T-helper 2 cell treated with Interferon-gamma antibody and Interleukin-4, amounts not matched to agents 5 μg/mL and 100 μg/mL, for 36 hours (primary cell): ENCODE measurements around the gene TPRN.
"Not testable (repeated sequence)": the region's sequence is repeated elsewhere in the genome, so short reads cannot be mapped to it uniquely, and the experiment has no call there.

Source experiments
- DNase-seq: peaks from one replicate; pipeline ENCODE4 v3.0.0; 2021; ENCODE audit warnings: low spot score
- H3K27ac Mint-ChIP-seq: one replicate; pipeline ENCODE4 v1.8.0; 2021; ENCODE audit warnings: mild to moderate bottlenecking, mixed read lengths
- H3K27me3 Mint-ChIP-seq: one replicate; pipeline ENCODE4 v1.8.0; 2021; ENCODE audit warnings: low read depth, mixed read lengths
- H3K36me3 Mint-ChIP-seq: one replicate; pipeline ENCODE4 v1.8.0; 2021; ENCODE audit warnings: low read depth, mixed read lengths
- H3K4me1 Mint-ChIP-seq: one replicate; pipeline ENCODE4 v1.8.0; 2021; ENCODE audit warnings: low read depth, mixed read lengths
- H3K4me3 Mint-ChIP-seq: one replicate; pipeline ENCODE4 v1.8.0; 2022; ENCODE audit warnings: mild to moderate bottlenecking, moderate library complexity, mixed read lengths
- H3K9me3 Mint-ChIP-seq: one replicate; pipeline ENCODE4 v1.8.0; 2021; ENCODE audit warnings: mixed read lengths

TPRN gene, protein sequence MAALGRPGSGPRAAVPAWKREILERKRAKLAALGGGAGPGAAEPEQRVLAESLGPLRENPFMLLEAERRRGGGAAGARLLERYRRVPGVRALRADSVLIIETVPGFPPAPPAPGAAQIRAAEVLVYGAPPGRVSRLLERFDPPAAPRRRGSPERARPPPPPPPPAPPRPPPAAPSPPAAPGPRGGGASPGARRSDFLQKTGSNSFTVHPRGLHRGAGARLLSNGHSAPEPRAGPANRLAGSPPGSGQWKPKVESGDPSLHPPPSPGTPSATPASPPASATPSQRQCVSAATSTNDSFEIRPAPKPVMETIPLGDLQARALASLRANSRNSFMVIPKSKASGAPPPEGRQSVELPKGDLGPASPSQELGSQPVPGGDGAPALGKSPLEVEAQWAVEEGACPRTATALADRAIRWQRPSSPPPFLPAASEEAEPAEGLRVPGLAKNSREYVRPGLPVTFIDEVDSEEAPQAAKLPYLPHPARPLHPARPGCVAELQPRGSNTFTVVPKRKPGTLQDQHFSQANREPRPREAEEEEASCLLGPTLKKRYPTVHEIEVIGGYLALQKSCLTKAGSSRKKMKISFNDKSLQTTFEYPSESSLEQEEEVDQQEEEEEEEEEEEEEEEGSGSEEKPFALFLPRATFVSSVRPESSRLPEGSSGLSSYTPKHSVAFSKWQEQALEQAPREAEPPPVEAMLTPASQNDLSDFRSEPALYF

DNA sequence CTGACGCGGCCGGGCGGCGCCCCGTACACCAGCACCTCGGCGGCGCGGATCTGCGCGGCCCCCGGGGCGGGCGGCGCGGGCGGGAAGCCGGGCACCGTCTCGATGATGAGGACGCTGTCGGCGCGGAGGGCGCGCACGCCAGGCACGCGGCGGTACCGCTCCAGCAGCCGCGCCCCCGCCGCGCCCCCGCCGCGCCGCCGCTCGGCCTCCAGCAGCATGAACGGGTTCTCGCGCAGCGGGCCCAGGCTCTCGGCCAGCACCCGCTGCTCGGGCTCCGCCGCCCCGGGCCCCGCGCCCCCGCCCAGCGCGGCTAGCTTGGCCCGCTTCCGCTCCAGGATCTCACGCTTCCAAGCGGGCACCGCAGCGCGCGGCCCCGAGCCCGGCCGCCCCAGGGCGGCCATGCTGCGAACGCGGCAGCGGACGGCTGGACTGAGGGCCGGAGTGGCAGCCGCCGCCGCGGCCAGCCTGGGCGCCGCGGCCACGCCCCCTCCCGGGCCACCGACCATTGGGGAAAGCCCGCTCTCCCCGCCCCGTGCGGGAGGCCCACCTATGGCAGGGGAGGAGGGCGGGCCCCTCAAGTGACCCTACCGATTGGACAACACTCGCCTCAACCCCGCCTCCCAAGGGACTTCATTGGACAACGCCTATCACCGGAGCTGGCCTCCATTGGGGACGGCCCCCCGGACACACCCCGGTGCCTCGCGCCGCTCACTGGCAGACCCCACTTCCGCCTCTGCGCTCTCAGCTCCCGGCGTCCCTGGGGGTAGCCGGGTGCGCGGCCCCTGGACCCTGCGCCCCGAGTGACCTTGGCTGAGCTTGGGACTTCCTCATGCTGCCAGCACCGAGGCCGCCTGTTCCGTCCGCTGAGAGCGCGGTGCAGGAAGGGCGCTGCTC, at the start of gene TPRN:
Gene TPRN (minus strand): TSS at position 431 of the 894 bp plus-strand sequence. CDS start 30 bp downstream, at position 401.
- peak within 1 kb of the TSS; percentile 72 for H3K27ac Mint-ChIP-seq
- peak; percentile 99 for DNase-seq
- peaks cover 4% of the 10 kb centered on the region for H3K36me3 Mint-ChIP-seq
- peaks cover 21% of the 10 kb centered on the region for H3K4me1 Mint-ChIP-seq
- H3K4me3 Mint-ChIP-seq = peak within 1 kb of the TSS; percentile 83
- no peaks in the 10 kb centered on the region for H3K9me3 Mint-ChIP-seq
- no peaks in the 10 kb centered on the region for H3K27me3 Mint-ChIP-seq

GRCh38 chr9:137247916-137248175, 47.3 kb upstream of the TPRN start:
- Mint-ChIP-seq H3K4me1 (peaks cover 5% of the 10 kb centered on the region), H3K4me3 (no peak overlapping the region), H3K27ac (no peak overlapping the region), H3K36me3 (peaks cover 10% of the 10 kb centered on the region), H3K27me3 (no peaks in the 10 kb centered on the region), H3K9me3 (no peaks in the 10 kb centered on the region)
- DNase-seq = no peak

DNA sequence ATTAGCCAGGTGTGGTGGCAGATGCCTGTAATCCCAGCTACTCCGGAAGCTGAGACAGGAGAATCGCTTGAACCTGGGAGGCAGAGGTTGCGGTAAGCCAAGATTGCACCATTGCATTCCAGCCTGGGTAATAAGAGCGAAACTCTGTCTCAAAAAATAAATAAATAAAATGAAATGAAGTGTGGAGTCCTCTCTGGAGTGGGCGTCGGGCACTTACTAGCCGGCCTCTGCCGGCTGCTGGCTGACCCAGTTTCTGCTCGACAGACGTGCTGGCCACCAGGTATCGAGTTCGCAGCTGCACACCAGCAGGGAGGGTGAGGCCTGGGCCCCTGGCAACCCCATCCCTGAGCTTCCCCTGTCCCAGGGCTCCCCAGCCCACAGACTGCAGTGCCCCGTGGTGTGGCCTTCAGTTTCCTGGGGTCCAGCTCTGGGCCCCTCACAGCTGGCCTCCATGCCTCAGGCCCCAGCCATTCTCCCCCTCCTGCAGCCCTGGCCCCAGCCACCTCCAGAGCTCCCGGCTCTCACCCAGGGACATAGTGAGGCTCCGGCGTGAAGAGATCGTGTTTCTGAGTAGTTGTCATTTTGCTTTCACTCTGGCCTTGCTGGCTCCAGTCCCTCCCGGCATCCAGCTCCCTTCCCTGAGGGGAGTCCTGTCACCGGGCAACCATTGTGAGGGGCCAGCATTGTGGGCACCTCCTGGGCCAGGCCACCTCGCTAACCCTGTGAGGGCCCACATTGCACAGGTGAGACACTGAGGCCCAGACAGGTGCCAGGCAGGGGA, 46.8 kb upstream of the TPRN start:
- Mint-ChIP-seq H3K27me3 (no peaks in the 10 kb centered on the region), H3K9me3 (no peaks in the 10 kb centered on the region), H3K4me3 (no peak overlapping the region), H3K27ac (peak overlapping the region; percentile 20), H3K36me3 (peaks cover 15% of the 10 kb centered on the region), H3K4me1 (peaks cover 10% of the 10 kb centered on the region)
- no peak for DNase-seq

DNA sequence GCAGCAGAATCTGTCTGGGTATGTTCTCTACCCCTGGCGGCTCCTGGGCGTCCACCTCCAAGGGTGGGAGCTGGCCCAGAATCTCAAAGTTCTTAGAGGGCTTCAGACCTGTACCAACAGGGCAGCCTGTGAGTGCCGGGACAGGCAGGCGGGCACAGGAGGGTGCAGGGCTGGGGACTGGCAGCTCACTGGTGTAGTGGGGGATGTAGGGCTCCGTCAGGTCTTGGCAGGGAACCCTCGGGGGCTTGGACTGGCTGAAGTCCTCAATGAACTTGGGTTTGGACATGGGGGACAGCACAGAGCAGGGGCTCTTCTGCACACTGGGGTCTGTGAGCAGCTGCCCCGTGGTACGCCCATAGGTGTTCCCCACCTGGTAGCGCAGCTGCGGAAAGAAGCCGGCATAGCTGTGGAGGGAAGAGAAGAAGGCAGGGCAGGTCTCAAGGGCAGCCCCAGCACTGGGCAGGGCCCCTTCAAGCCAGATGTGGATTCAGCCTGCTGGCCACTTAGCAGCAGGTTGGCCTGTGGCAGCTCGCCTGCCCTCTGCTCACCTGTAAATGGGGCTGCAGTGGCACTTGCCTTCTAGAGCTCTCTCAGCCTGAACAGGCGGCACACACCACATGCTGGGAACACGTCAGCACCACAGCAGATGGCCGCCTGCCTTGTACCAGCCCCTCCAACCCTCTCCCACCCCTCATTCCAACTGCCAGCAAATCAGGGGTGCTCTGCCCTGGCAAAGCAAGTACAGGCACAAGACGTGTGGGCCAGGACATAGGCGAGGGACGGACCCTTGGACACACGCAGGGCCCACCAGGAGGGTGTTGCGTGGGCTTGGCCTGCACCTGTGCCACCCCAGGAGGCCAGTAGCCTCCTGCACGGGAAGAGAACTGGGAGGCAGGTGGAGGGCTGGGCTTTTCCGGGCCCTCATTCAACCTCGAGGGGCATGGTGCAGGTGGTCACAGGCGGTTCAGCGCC, 45.2 kb upstream of the TPRN start:
- H3K4me1 Mint-ChIP-seq = peaks cover 14% of the 10 kb centered on the region
- no peak overlapping the region for H3K4me3 Mint-ChIP-seq
- H3K36me3 Mint-ChIP-seq = peaks cover 23% of the 10 kb centered on the region
- H3K27me3 Mint-ChIP-seq = peaks cover 2% of the 10 kb centered on the region
- no peak overlapping the region for H3K27ac Mint-ChIP-seq
- no peaks in the 10 kb centered on the region for H3K9me3 Mint-ChIP-seq
- no peak for DNase-seq

DNA sequence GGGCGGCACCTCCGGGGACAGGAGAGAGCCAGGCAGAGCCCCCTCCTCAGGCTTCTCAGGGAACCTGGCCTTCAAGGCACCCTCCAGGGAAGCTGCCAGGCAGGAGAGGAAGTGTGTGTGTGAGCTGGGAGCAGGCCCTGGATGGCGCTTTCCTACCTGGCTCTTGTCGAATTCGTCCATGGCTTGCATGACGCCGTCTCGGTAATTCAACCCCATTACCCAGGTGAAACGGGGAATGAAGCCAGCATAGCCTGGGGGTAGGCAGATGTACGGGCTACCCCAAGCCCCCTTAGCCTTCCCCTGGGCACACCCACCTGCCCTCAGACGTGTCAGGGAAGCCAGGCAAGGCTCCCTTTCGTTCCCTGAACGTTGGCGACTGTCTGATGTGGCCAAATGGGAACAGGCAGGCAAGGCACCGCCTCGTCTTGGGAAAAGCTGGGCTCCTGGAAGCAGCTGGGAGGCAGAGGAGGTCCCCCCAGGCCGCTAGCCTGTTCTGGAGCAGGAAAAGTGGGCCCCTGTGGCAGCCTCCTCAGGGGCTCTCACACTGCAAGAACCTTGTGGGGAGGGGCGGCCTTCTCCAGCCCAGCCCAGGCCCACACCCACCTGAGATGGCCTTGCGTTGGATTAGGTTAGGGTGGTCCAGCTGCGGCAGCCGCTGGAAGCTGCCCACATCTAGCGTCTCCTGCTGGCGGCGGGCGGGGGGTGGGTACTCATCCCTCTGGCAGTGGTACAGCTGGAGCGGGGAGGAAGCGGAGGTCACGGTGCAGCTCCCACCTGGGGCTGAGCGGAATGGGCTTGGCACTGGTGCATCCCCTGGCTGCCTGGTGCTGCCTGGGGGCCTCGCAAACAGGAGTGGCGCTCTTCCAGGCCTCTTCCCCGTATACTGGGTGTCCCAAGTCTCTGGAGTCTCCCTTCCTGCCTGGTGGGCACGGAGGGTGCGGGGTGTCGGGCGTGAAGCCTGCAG, 44.2 kb upstream of the TPRN start:
- peaks cover 23% of the 10 kb centered on the region for H3K36me3 Mint-ChIP-seq
- DNase-seq = no peak
- no peak overlapping the region for H3K4me3 Mint-ChIP-seq
- H3K9me3 Mint-ChIP-seq = no peaks in the 10 kb centered on the region
- H3K4me1 Mint-ChIP-seq = peaks cover 14% of the 10 kb centered on the region
- no peak overlapping the region for H3K27ac Mint-ChIP-seq
- H3K27me3 Mint-ChIP-seq = peaks cover 2% of the 10 kb centered on the region

DNA sequence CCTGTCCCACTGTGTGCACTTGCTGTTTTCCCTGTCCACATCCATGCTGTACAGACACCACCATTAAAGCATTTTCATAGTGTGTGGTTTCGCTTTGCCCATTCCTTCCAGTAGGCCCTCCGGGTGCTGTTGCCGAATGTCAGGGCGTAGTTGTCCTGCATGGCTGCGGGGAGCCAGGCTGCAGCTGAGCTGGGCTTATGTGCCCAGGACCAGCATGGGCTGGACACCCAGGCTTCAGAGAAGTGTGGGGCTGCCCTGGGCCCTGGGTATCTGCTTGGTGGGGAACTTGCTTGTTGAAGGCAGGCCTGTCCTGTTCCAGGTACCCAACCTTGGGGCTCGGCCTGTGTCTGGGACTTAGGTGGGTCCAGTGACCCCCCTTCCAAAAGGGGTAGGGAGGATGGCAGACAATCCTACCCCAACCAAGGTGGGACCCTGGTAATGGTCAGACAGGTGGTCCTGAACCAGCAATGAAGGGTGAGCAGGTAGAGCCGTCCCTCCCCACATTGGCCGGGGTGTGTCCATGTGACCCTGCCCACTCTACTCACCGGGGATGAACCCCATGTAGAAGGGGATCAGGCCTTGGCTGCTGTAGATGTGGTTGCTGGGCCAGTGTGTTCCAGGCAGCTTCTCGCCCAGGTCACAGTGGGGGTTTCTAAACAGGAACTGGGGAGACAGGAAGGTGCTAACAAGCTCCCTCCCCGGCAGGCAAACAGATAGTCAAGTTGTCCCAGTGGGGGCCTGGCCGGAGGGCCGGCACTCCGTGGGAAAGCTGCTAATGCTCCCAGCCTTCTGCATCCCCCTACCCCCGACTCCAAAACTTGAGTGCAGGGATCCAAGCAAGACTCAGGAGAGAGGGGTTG, 43.3 kb upstream of the TPRN start:
- Mint-ChIP-seq H3K36me3 (peaks cover 23% of the 10 kb centered on the region), H3K4me1 (peaks cover 17% of the 10 kb centered on the region), H3K27me3 (peaks cover 2% of the 10 kb centered on the region), H3K4me3 (peak overlapping the region; percentile 89), H3K27ac (no peak overlapping the region), H3K9me3 (no peaks in the 10 kb centered on the region)
- no peak for DNase-seq

GRCh38 chr9:137243266-137243625, 42.7 kb upstream of the TPRN start:
- Mint-ChIP-seq H3K27ac (peak overlapping the region; percentile 60), H3K4me1 (peaks cover 18% of the 10 kb centered on the region), H3K4me3 (peak overlapping the region; percentile 89), H3K36me3 (peaks cover 23% of the 10 kb centered on the region)
- not testable (repeated sequence) for H3K9me3 Mint-ChIP-seq, DNase-seq, H3K27me3 Mint-ChIP-seq

DNA sequence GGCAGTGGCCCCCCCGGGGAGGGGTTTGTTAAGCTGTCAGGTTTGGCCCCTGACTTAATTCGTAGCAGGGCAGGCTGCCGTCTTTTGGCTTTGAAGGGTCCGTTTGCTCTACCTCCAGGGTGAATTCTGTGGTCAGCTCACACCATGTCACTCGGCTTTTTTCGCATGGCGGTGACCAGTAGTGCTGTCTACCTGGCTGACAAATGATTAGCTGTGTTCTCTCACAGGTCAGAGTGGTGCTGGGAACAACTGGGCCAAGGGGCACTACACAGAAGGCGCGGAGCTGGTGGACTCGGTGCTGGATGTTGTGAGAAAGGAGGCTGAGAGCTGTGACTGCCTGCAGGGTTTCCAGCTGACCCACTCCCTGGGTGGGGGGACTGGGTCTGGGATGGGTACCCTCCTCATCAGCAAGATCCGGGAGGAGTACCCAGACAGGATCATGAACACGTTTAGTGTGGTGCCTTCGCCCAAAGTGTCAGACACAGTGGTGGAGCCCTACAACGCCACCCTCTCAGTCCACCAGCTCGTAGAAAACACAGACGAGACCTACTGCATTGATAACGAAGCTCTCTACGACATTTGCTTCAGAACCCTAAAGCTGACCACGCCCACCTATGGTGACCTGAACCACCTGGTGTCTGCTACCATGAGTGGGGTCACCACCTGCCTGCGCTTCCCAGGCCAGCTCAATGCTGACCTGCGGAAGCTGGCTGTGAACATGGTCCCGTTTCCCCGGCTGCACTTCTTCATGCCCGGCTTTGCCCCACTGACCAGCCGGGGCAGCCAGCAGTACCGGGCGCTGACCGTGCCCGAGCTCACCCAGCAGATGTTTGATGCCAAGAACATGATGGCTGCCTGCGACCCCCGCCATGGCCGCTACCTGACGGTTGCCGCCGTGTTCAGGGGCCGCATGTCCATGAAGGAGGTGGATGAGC, 42.0 kb upstream of the TPRN start:
- Mint-ChIP-seq H3K9me3 (no peaks in the 10 kb centered on the region), H3K36me3 (peaks cover 23% of the 10 kb centered on the region), H3K27ac (peak overlapping the region; percentile 79), H3K27me3 (peaks cover 2% of the 10 kb centered on the region), H3K4me1 (peaks cover 18% of the 10 kb centered on the region), H3K4me3 (peak overlapping the region; percentile 89)
- no peak for DNase-seq

DNA sequence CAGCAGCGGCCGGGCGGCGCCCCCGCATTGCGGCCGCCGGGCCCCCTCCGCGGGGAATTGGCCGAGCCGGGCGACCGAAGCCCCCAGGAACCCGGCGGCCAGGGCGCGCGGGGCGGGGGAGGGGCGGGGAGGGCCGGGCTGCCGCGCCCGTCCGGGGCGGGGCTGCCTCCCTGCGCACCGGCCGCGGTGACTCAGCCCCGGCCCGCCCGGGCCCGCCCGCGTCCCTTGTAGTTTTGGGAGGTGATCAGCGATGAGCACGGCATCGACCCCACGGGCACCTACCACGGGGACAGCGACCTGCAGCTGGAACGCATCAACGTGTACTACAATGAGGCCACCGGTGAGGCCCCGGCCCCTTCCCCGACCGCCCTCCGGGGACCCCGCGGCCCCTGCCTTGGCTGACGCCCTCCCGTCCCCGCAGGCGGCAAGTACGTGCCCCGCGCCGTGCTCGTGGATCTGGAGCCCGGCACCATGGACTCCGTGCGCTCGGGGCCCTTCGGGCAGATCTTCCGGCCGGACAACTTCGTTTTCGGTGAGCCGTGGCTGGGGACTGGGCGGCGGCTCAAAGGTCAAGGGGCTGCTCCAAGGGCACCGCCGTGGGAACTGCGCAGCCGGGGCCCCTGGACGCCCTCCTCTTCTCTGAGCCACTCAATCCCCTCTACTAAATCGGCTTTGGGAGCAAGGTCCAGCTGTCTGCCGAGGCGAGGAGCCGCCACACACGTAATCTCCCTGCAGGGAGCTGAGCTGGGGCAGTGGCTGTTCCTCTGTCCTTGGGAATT, 41.1 kb upstream of the TPRN start:
- H3K4me1 Mint-ChIP-seq = peaks cover 18% of the 10 kb centered on the region
- no peaks in the 10 kb centered on the region for H3K9me3 Mint-ChIP-seq
- peak overlapping the region; percentile 89 for H3K4me3 Mint-ChIP-seq
- peak overlapping the region; percentile 41 for H3K27ac Mint-ChIP-seq
- H3K27me3 Mint-ChIP-seq = peaks cover 2% of the 10 kb centered on the region
- peak; percentile 43 for DNase-seq
- H3K36me3 Mint-ChIP-seq = peaks cover 23% of the 10 kb centered on the region
